Peyer's patch (tissue), 4 donors: ENCODE measurements around the gene DHRS9.

Source experiments
- CTCF ChIP-seq, 6 experiments: fragments of 450-650 bp in 4 of 6; fragments of 200-600 bp in 2 of 6; sonication (generic) in 1 of 6; IDR thresholded peaks; one replicate each; pipeline ENCODE4 v1.5.1; 2017 to 2019; ENCODE audit warnings: antibody characterized with exemption in 6 of 6, mild to moderate bottlenecking in 3 of 6, moderate library complexity in 1 of 6
- POLR2A ChIP-seq, 2 donors: fragments of 450-650 bp; IDR thresholded peaks; one replicate each; pipeline ENCODE4 v1.5.1; 2017; ENCODE audit warnings: antibody characterized with exemption in 2 of 2, mild to moderate bottlenecking in 2 of 2, moderate library complexity in 2 of 2

- TF ChIP-seq CTCF (IDR thresholded peaks at IDR 0.05) (no peak), POLR2A (IDR thresholded peaks at IDR 0.05) (no peak)
Measured at GRCh38 chr2:169038338-169038757, 31.0 kb upstream of the DHRS9 start.
